HG02973 (cell line): ENCODE measurements around the gene C19orf25.

Source experiments
- ATAC-seq: cut with Tn5 transposase; IDR thresholded peaks from one replicate; pipeline ENCODE4 v1.9.1; 2021; ENCODE audit warnings: moderate library complexity; ENCODE audit not compliant: unreplicated experiment

Gene C19orf25

DNA sequence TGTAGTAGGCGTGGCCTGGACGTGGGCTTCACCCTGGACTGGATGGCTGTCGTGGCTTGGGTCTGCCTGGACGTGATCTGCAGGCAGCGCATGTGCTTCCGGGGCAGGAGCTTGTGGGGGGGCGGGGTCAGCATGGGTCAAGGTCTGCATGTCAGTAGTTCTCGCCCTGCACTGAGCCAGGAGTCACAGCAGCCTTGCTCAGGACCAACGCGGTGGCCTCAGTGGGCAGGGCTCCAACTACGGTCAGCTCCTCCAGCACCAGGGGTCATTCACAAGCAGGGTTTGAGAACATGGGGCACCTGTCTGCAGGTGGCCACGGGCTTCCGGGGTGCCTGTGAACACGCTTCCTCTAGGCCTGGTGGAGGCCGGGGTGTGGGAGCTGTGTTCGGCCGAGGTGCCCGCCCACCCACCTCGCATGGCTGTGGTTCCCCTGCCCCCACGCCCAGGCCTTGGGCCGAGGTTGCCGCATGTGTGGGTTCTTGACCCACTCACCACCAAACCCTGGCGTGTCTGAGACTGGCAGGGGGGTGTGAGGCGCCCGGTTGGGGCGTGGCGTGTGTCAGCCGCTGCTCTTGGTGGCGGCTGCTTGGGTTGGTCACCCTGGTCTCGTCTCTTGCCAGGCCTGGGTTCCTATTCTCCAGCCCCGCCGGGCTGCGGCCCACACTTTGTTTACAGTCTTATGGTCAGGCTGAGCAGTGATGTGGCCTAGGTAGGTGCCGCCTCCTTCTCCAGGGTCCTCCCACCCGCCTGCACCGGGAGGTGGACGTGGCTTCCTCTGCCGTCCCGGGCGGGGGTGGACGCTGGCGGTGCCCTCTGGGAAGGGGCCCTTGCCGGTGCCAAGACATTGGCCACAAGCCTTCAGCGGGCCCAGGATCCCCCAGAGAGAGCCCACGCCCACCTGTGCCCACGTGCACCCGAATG lies 45.6 kb downstream of the C19orf25 start:
- no peak for ATAC-seq

DNA sequence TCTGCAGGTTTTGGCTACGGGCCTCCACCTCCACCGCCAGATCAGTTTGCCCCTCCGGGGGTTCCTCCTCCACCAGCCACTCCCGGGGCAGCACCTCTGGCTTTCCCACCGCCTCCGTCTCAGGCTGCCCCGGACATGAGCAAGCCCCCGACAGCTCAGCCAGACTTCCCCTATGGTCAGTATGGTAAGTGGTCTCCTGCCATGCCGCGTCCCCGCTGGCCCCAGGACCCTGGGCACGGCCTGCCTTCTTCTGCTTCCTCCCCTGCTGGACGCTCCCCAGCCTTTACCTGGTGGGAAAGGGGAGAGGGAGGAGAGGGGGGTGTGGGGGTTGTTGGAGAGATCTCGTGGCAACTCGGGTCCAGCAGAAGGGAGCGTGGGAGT lies 46.5 kb downstream of the C19orf25 start:
- ATAC-seq: no peak

DNA sequence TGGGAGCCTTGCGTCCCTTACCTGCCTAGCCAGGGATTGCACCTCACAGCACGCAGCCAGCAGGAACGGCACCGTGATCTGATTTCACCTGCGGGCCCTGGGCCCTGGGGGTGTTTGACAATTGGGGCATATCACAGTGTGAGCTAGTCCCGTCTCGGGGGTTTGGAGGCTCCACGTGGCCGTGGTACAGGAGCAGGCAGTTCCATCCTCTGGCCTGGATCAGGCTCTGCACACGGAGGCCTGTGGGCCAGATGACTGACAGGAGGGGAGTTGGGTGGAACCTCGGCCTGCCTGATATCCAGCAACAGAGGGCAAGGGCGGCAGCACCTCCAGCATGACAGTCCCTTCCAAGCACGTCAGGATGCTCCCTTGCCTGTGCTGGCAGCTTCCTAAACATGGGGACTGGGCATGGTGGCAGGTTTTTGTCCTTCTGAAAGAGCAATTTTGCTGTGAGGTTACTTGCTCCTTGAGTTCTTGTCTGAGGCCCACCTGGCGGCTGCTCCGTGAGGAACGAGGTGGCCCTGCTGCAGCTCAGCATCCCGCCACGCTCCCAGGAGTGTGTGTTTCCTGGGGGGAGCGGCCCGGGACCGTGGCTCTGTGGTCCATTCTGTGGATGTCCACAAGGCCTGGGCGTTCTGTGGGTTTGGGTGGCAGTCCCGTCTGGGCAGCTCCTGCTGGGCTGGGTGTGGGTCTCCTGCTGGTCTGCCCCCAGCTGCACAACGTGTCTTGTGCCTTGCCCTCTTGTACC lies 47.1 kb downstream of the C19orf25 start:
- ATAC-seq: no peak

DNA sequence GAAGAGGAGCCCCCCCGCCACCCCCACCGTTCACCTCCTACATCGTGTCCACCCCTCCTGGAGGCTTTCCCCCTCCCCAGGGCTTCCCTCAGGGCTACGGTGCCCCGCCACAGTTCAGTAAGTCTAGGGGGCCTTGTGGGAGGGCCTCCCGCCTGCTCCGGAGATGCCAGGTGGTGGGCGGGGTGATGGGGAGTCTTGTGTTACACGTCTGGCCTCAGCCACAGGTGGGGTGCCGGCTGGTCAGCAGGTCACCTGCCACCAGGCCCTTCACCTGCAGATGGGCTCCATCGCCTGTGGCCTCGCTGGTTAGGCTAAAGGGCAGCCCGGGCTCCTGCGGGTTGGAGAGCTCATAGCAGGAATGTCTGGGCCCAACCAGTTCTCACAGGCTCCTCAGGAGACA lies 48.8 kb downstream of the C19orf25 start:
- ATAC-seq: no peak

DNA sequence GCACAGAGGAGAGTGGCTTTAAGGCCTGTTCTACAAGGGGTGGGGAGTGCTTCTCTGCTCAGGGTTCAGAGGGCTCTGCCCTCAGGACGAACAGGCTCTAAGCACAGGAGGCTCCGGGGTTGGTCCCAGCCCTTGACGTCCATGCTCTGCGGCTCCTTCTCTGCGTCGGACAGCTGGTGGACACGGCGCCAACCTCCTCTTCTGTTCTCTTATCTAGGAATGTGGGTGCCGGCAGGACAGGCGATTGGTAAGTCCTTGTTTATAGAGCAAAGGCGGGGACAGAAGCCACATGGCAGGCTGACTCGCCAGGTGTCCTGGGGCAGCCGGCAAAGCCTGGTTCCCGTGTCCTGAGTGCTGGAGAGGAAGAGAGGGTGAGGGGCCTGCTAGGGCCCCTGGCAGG lies 49.3 kb downstream of the C19orf25 start:
- ATAC-seq: no peak

DNA sequence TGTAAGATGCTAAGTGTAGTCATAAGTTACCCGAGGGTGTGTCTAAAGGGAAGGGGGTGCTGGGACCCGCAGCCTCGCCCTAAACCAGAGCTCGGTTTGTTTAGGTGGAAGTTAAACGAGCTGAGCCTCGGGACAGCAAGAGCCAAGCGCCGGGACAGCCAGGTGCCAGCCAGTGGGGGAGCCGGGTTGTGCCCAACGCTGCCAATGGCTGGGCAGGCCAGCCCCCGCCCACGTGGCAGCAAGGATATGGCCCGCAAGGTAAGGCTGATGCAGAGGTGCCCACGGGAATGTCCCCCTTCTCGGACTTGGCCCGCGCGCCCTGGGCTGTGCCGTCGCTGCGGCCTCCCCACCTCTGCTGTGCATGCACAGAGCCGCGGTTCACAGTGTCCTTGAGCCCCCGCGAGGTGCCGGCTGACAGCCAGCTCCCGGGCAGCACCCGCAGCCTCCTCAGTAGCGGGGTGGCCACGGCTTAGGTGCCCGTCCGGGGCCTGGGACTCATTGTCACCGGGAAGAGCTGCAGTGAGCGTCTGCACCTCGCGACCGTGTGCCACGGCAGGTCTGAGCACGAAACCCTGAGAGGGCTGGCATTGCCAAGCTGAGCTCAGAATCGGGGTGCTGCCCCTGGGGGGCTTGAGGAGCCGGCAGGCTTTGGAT lies 50.1 kb downstream of the C19orf25 start:
- no peak for ATAC-seq

DNA sequence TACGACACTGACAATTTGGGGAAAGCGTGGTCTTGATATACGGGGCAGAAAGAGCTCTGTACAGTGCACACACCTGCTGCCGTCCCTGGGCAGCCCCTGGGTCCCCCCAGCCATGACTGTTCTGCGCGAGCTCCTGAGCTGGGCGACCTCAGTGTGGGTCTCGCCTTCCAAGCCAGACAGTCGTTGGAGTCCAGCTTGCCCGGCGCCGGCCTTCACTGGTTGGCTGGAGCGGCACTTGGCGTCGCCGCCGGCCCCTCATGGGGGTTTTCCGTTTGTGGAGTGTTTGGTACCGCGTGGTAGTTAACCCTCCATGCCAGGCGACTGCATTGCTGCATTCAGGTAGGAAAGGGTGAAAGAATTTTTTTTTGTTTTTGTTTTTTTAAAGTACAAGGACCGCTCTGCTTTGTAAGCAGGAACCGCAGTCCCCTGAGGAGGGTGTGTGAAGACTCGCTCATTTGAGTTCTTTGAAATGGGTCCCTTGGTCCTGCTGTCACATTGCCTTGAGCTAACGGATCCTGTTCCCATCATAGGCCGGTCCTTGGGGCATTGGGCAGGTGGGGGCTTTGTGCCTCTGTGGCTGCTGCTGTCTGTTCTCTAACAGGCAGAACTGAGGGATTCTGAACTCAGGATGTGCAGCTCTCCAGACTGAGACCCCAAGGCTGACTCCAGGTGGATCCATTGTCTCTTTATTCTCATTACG lies 51.6 kb downstream of the C19orf25 start:
- no peak for ATAC-seq

DNA sequence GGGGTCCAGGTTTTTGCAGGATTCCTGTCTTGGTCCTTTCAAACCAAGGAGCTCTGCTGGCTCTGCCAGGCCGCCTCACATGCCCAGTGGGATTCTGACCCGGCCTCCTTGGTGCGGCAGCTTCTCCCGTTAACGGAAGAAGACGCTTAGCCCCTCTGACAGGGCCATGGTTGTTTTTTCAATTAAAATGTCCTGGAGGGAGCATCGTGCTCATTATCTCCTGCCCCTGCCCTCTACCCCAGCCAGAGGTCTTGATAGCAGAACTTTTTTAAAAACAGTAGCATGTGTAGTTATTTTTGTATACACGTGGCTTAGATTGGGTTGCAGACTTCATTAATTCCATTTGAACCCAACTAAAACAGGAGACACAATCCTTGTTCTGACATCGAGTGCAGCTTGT lies 52.3 kb downstream of the C19orf25 start:
- ATAC-seq: no peak

DNA sequence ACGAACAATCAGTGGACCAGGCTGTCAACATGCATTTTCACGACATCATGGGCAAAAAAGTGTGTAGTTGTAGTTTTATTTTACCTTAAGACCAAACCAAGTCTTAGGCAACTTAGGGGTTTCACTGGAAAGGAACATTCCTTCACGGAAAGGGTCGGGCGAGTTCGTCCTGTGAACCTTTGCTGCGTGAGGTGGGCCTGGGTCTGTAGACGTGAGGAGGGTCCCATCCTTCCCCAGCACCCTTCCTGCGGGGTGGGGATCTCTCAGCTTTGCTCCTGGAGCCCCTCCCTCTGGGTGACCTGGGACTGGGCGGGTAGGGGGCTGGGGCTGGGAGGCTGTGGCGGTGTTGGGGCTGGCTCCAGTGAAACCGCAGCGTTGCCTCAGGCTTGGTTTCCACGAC lies 53.1 kb downstream of the C19orf25 start:
- ATAC-seq: no peak

DNA sequence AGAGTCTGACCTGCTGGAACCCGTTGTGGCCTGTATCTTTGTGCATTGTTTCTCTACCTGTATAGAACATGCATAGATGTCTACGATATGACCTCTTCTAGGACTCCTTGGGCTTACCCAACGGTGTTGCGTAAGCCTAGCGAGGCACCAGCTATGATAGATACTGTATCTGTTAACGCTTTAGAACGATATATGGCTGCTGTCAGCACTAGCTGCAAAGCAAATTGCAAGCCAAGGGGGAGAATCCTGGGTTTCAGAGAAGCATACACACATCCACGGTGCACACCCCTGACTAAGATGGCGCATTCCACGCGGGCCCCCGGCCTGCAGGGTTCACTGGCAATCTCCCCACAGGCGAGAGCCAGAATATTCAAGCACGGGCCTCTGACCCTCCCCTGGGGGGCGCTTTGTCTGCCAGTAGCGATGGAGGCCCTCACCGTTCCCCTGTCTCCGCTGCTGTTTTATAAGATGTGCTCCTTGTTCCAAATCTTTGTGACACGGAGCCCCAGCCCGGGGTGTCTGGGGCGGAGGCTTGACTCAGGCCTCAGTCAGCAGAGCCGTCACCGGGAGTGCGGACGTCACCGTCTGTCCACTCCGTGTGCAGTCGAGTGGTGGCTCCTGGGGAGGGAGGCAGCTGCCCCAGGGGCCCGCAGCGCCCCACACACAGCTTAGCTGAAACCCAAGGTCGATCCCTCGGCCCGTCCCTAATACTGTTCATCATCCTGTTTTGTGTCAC lies 53.7 kb downstream of the C19orf25 start:
- ATAC-seq: no peak

DNA sequence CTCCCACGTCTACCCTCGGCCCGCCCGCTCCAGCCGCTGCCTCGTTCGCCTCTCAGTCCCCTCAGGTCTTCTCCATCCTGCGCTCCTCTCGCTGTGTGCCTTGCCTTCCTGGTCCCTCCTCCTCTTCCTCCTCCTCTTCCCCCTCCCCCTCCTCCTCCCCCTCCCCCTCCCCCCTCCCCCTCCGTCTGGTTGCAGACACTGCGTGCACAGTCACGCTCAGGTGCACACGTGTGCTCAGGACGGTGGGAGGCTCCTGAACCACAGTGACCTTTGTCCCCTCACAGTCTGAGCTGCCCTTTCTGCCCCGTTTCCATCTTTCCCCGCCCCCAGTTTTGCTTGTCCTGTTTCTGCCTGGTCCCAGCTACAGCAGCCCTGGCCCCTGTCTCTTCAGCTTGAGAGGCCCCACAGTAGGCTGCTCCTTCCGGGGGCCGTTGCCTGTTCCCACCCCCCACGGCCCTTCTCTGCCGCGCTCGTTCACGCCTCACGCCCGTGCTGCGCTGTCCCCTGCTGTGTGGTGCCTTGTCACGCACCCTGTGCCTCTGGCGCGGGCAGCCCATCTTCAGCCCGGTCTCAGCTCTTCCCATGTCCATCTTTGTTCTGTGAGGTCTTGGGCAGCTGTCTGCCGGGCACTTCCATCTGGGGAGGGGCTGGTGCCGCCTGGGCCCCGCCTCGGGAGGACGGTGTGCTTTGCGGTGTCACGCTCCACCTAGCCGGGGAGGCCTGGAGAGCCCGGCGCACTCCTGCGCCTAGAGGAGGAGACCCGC lies 54.6 kb downstream of the C19orf25 start:
- no peak for ATAC-seq

DNA sequence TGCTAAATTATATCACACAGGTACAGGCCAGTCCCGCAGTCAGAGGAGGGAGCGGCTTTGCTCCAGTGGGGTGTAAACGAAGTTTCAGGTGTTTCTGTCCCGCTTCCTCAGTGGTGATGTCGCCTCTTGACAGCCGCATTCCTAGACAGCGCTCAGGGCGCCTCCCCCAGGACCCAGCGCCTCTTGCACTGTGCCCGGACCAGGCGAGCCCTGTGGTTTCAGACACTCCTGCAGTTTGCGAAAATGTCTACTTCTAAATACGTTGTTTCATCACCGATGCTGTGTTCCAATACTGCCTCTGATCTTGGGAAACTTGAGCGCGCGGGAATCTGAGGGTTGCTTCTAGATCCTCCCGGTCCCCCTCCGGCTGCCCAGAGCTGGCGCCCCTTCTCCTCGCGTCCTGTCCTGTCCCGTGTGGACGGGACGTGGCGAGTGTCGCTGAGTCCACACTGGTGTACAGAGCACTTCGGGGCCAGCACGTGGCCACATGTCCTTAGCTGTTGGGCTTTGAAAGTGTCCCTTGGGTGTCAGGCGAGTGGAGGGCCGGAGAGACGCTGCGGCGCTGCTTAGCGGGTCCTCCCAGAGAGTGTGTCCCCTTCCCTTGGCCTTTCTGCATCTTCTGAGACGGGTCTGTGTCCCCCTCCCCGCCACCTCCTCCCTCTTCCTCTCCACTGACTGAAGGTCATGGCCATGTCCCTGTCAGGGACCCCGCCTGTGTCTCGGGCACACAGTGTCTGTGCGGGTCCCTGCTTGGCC lies 55.4 kb downstream of the C19orf25 start:
- no peak for ATAC-seq
